ENCODE measurements around the gene NAA50.

- TF ChIP-seq EP300 (IDR thresholded peaks at IDR 0.05) (no peak), POLR2A (IDR thresholded peaks at IDR 0.05) (no peak), CTCF (IDR thresholded peaks at IDR 0.05) (no peak), POLR2AphosphoS5 (IDR thresholded peaks at IDR 0.05) (no peak)
Observed at GRCh38 chr3:113690482-113690881, 55.6 kb downstream of the NAA50 start.
